Breast epithelium (tissue), 4 donors: ENCODE results near the gene IL1RL1. TPM values are rescaled to one million over a fixed set of nuclear protein-coding genes. Genes with fewer than 3 reads are reported as not detected.

Experiments used
- DNase-seq, 2 donors: peaks; one replicate each; pipeline ENCODE4 v3.0.0-alpha.2; 2019; ENCODE audit warnings: low spot score in 2 of 2
- H3K27ac ChIP-seq, 2 donors: fragments of 200-600 bp; sonication (generic) in 1 of 2; one replicate each; pipeline ENCODE4 v1.5.1; 2016 to 2019; ENCODE audit warnings: mild to moderate bottlenecking in 1 of 2
- H3K27me3 ChIP-seq, 2 donors: fragments of 200-600 bp; sonication (generic) in 1 of 2; one replicate each; pipeline versions ENCODE4 v1.5.1 to v1.6.0; 2017 to 2019; ENCODE audit warnings: control low read depth in 1 of 2, mild to moderate bottlenecking in 1 of 2
- H3K36me3 ChIP-seq: fragments of 200-600 bp; one replicate; pipeline ENCODE4 v1.5.1; 2019
- H3K4me1 ChIP-seq, 2 donors: fragments of 200-600 bp; sonication (generic); one replicate each; pipeline ENCODE4 v1.5.1; 2016 to 2019; ENCODE audit warnings: control low read depth in 1 of 2
- H3K4me3 ChIP-seq, 3 donors: fragments of 200-600 bp; sonication (generic); 1 replicate in 2 of 3; 2 replicates in 1 of 3; pipeline ENCODE4 v1.5.1; 2016 to 2019; ENCODE audit warnings: mild to moderate bottlenecking in 3 of 3, moderate library complexity in 2 of 3
- H3K9me3 ChIP-seq, 2 donors: fragments of 200-600 bp; sonication (generic) in 1 of 2; one replicate each; pipeline ENCODE4 v1.5.1; 2016 to 2019; ENCODE audit warnings: control low read depth in 1 of 2
- POLR2A ChIP-seq: fragments of 450-650 bp; IDR thresholded peaks from one replicate; pipeline ENCODE4 v1.6.1; 2016; ENCODE audit warnings: antibody characterized with exemption, mild to moderate bottlenecking, moderate library complexity
- POLR2AphosphoS5 ChIP-seq, 3 donors: sonication (generic); formaldehyde crosslinking; IDR thresholded peaks; one replicate each; pipeline ENCODE4 v1.6.1; 2017; ENCODE audit warnings: antibody characterized with exemption in 3 of 3
- intact Hi-C: fragments of 100-400 bp; cut with DNase I; formaldehyde crosslinking; loops from one replicate; pipeline ENCODE4 v1.15.1; 2023; ENCODE audit warnings: low total_unique reads
- total RNA-seq, 3 donors: library from RNA; depleted of rRNA; stranded (reverse); fragments of >200 nt; gene quantifications; one replicate each; pipeline ENCODE4 v1.1.0, GENCODE V29; 2016
- TF ChIP-seq, protein P1 (sequence below), 3 donors: fragments of 450-650 bp; IDR thresholded peaks; one replicate each; pipeline ENCODE4 v1.5.1; 2016 to 2017; ENCODE audit warnings: antibody characterized with exemption in 3 of 3, mild to moderate bottlenecking in 3 of 3, moderate library complexity in 3 of 3

Gene IL1RL1
- total RNA-seq, 3 donors from 2014 or later: 6.3 to 27.8 (median 12.1) TPM

DNA sequence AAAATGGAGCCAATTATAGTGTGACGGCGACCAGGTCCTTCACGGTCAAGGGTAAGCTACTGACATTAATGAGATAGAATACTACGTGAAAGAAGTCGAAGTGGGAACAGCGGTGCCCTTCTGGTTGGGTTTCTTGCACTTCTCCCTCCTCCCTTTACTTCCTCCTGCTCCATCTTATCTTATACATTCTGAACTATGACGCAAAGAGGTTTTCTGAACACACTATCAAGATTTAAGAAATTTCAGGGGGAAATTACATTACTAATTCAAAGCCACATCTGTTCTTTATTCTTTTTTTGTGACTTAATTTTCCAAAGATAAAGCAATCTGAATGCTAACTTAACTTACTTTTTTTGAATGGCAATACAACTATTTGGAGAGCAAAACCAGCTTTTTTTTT is 29.4 kb downstream of the IL1RL1 start:
- no peak overlapping the region for H3K4me3 ChIP-seq
- H3K27me3 ChIP-seq: no peaks in the 10 kb centered on the region
- no peaks in the 10 kb centered on the region for H3K9me3 ChIP-seq
- H3K27ac ChIP-seq: no peak overlapping the region
- H3K36me3 ChIP-seq: no peaks in the 10 kb centered on the region
- no peaks in the 10 kb centered on the region for H3K4me1 ChIP-seq
- DNase-seq: no peak
- TF ChIP-seq POLR2A (no peak), POLR2AphosphoS5 (IDR thresholded peaks at IDR 0.05) (no peak)
- TF ChIP-seq, protein P1, sequence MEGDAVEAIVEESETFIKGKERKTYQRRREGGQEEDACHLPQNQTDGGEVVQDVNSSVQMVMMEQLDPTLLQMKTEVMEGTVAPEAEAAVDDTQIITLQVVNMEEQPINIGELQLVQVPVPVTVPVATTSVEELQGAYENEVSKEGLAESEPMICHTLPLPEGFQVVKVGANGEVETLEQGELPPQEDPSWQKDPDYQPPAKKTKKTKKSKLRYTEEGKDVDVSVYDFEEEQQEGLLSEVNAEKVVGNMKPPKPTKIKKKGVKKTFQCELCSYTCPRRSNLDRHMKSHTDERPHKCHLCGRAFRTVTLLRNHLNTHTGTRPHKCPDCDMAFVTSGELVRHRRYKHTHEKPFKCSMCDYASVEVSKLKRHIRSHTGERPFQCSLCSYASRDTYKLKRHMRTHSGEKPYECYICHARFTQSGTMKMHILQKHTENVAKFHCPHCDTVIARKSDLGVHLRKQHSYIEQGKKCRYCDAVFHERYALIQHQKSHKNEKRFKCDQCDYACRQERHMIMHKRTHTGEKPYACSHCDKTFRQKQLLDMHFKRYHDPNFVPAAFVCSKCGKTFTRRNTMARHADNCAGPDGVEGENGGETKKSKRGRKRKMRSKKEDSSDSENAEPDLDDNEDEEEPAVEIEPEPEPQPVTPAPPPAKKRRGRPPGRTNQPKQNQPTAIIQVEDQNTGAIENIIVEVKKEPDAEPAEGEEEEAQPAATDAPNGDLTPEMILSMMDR (IDR thresholded peaks at IDR 0.05): no peak
- intact Hi-C loops: no loop called here

DNA sequence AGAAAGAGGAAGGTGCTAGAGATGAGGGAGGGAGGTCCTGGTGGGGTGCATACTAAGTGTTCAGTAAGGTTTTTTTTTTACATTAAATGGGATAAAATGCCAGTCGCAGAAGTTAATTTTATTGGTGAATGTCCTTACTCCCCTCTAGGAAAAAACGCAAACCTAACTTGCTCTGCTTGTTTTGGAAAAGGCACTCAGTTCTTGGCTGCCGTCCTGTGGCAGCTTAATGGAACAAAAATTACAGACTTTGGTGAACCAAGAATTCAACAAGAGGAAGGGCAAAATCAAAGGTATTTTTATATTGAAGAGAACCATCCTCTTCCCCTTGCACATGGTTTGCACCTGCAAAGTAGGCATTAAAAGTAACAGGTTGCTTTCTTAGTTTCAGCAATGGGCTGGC is 31.5 kb downstream of the IL1RL1 start:
- Histone ChIP-seq H3K4me1 (no peaks in the 10 kb centered on the region), H3K27me3 (no peaks in the 10 kb centered on the region), H3K4me3 (no peak overlapping the region), H3K36me3 (no peaks in the 10 kb centered on the region), H3K9me3 (no peaks in the 10 kb centered on the region), H3K27ac (no peak overlapping the region)
- DNase-seq: no peak
- TF ChIP-seq, protein P1 (IDR thresholded peaks at IDR 0.05): no peak
- TF ChIP-seq POLR2AphosphoS5 (IDR thresholded peaks at IDR 0.05): no peak
- TF ChIP-seq POLR2A: no peak
- intact Hi-C loops: no loop called here

DNA sequence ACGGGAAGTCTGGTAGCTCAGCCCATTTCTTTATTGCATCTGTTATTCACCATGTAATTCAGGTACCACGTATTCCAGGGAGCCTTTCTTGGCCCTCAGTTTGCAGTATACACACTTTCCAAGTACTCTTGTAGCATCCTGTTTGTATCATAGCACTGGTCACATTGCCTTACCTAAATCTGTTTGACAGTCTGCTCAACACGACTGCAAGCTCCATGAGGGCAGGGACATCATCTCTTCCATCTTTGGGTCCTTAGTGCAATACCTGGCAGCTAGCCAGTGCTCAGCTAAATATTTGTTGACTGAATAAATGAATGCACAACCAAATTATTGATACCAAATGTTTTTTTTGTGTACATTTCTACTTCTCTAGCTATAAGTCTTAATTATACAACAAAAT is 33.0 kb downstream of the IL1RL1 start:
- TF ChIP-seq POLR2AphosphoS5 (IDR thresholded peaks at IDR 0.05) (no peak), POLR2A (no peak)
- TF ChIP-seq, protein P1 (IDR thresholded peaks at IDR 0.05): no peak
- DNase-seq: no peak
- Histone ChIP-seq H3K36me3 (no peaks in the 10 kb centered on the region), H3K4me1 (no peaks in the 10 kb centered on the region), H3K9me3 (no peaks in the 10 kb centered on the region), H3K4me3 (no peak overlapping the region), H3K27ac (no peak overlapping the region), H3K27me3 (no peaks in the 10 kb centered on the region)
- intact Hi-C loops: no loop called here

DNA sequence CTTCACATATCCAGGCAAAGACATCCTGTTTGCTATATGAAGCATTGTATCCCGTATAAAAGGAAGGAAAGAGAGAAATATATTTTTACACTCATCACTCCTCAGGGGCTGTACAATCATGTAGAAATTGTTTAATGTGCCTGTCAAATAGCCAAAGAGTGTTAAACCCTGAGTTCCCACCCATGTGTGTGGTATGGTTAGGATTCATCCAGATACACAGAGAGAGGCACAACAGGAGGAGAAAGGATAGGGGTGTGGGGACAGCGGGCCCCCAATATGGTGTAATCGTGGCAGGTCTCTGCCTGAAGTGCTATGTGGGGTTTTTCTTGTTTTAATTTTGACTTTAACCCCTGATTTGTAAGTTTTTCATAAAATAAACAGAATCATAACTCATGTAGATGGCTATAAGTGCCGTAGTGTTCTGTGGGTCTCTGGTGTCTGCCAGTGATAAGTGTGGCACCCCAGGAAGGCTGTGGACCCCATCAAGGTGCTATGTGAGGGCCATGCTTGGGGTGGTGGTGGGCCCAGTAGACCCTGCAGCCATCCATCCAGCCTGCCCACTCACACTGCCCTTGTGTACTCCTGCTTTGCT is 34.1 kb downstream of the IL1RL1 start:
- no peaks in the 10 kb centered on the region for H3K9me3 ChIP-seq
- intact Hi-C loops: no loop called here
- H3K36me3 ChIP-seq: no peaks in the 10 kb centered on the region
- no peak for DNase-seq
- no peaks in the 10 kb centered on the region for H3K27me3 ChIP-seq
- H3K4me1 ChIP-seq: no peaks in the 10 kb centered on the region
- TF ChIP-seq POLR2A: no peak
- TF ChIP-seq, protein P1 (IDR thresholded peaks at IDR 0.05): no peak
- TF ChIP-seq POLR2AphosphoS5 (IDR thresholded peaks at IDR 0.05): no peak
- H3K4me3 ChIP-seq: no peak overlapping the region
- no peak overlapping the region for H3K27ac ChIP-seq

DNA sequence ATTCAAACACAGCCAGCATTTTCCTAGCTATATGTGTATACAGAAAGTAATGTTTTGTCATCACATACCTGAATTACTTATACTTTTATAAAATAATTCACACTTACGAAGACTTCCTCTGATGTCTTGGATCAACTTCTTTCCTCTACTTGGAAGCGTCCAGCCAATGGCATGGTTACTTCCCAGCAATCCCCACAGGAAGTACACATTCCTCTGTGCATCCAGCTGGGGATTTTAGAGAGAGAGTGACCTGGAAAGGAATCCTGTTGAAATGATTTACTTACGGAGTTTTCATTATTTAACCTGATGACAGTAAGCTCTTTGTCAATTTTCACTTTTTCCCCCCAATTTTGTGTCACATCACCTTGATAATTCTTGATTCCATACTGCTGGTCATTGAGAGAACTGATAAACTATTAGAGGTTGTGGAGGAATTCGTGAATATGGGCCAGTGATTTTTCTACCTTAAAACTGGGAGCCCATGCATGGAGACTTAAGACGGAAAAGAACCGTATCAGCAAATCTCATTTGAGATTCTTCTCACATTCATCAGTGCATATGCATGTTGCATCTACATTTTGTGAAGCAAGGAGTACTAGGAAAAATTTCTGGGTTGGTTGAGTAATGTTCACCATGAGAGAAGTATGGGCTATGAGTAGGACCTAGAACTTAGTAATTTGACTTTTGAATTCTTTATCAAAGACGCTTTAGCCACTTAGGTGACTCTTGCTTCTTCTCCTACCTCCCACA is 35.2 kb downstream of the IL1RL1 start:
- Histone ChIP-seq H3K27me3 (no peaks in the 10 kb centered on the region), H3K4me3 (no peak overlapping the region), H3K4me1 (no peaks in the 10 kb centered on the region), H3K36me3 (no peaks in the 10 kb centered on the region), H3K9me3 (no peaks in the 10 kb centered on the region), H3K27ac (no peak overlapping the region)
- intact Hi-C loops: no loop called here
- no peak for TF ChIP-seq POLR2A
- TF ChIP-seq, protein P1 (IDR thresholded peaks at IDR 0.05): no peak
- TF ChIP-seq POLR2AphosphoS5 (IDR thresholded peaks at IDR 0.05): no peak
- no peak for DNase-seq
